Vagina (tissue), 2 donors: Measurements from ENCODE around the gene EMP1.

Experiments
- CTCF ChIP-seq, 3 experiments: fragments of 450-650 bp in 2 of 3; fragments of 200-600 bp in 1 of 3; sonication (generic) in 1 of 3; IDR thresholded peaks; one replicate each; pipeline ENCODE4 v1.5.1; 2017 to 2019; ENCODE audit warnings: antibody characterized with exemption in 3 of 3, mild to moderate bottlenecking in 2 of 3, moderate library complexity in 2 of 3
- POLR2A ChIP-seq, 2 donors: fragments of 450-650 bp; IDR thresholded peaks; one replicate each; pipeline ENCODE4 v1.6.1; 2017; ENCODE audit warnings: antibody characterized with exemption in 2 of 2, mild to moderate bottlenecking in 2 of 2, moderate library complexity in 2 of 2
- POLR2AphosphoS5 ChIP-seq, 2 donors: sonication (generic); formaldehyde crosslinking; IDR thresholded peaks; one replicate each; pipeline ENCODE4 v1.9.0; 2017; ENCODE audit warnings: antibody characterized with exemption in 2 of 2, mild to moderate bottlenecking in 2 of 2, low read depth in 1 of 2; ENCODE audit not compliant: insufficient read depth in 1 of 2

GRCh38 chr12:13242936-13243335, 46.4 kb downstream of the EMP1 start:
- TF ChIP-seq POLR2A (IDR thresholded peaks at IDR 0.05) (no peak), CTCF (IDR thresholded peaks at IDR 0.05) (no peak), POLR2AphosphoS5 (IDR thresholded peaks at IDR 0.05; ENCODE audit: insufficient read depth in 1 of 2, low read depth in 1 of 2) (no peak)
